NCI-H1048 (cell line): ENCODE data around the gene ITGAX.
"Not testable (repeated sequence)": the region's sequence is repeated elsewhere in the genome, so short reads cannot be mapped to it uniquely, and the experiment has no call there.

Experiments
- DNase-seq: peaks from one replicate; lab custom pipeline; 2025; lab: John Stamatoyannopoulos, UW

ITGAX gene

DNA sequence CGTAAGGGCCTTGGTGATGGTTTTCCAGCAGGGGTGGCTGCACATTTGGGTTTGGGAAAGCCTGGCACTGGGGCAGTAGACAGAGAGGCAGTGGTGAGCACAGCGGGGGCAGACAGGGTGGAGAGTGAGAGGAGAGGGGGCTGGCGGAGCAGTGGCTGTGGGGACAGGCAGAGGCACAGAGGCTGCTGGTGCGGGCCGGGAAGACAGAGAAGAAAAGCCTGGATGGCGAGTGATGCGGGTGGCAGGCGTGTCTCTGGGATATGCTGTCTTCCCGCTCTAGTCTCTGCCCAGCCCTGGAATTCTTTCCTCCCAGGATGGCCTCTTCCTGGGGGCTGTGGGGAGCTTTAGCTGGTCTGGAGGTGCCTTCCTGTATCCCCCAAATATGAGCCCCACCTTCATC, 55.1 kb downstream of the ITGAX start:
- DNase-seq = no peak

DNA sequence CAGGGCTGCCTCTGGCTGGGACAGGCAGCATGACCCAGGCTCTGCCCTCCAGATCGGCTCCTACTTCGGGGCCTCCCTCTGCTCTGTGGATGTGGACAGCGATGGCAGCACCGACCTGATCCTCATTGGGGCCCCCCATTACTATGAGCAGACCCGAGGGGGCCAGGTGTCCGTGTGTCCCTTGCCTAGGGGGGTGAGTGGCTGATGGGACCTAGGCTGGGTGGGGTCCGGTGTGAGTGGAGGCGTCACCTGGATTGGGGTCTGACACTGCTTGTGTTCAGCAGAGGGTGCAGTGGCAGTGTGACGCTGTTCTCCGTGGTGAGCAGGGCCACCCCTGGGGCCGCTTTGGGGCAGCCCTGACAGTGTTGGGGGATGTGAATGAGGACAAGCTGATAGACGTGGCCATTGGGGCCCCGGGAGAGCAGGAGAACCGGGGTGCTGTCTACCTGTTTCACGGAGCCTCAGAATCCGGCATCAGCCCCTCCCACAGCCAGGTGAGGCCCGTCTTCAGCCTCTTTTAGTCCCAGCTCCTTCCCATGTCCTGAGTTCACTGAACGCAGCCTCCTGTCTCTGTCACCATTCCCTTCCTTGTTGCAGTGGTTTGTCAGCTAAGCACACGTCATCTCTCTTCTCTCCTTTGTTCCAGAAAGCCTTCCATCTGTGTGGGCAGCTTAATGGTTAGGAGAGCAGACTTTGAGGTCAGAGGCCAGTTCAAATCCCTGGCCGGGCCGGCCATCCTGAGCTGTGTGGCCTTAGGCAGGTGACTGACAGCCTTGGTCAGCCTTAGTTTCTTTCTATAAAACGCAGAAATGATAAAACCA, 56.3 kb downstream of the ITGAX start:
- no peak for DNase-seq

- no peak for DNase-seq
Measured at GRCh38 chr16:31412750-31413149, 57.8 kb downstream of the ITGAX start.

GRCh38 chr16:31413381-31413780, 58.4 kb downstream of the ITGAX start:
- DNase-seq = no peak

DNA sequence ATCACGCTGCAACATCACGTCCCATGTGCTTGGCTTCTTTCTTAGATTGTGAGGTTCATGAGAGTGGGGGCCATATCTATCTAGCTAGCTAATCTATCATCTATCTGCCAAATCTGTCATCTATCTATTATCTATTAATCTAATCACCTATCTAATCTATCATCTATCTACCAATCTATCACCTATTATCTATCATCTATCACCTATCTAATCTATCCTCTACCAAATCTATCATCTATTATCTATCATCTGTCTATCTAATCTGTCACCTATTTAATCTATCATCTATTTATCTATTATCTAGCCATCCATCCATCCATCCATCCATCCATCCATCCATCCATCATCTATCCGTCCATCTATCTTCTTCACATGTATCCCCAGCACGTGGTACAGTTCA, 59.0 kb downstream of the ITGAX start:
- DNase-seq = no peak

DNA sequence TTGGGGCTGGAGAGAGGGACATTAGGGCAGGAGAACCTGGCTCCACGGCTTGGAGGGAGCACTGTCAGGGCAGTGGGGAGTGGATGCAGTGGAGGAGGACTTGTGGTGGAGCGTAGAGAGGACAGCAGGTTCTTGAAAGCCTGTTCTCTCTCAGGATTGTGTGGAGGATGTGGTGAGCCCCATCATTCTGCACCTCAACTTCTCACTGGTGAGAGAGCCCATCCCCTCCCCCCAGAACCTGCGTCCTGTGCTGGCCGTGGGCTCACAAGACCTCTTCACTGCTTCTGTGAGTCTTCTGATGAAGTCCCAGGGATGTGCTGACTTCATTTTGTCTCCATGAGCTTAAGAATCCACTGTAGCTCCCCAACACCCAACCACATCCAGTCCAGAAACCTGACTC, 59.7 kb downstream of the ITGAX start:
- no peak for DNase-seq

- no peak for DNase-seq
Measured at GRCh38 chr16:31416371-31416770, 61.4 kb downstream of the ITGAX start.

DNA sequence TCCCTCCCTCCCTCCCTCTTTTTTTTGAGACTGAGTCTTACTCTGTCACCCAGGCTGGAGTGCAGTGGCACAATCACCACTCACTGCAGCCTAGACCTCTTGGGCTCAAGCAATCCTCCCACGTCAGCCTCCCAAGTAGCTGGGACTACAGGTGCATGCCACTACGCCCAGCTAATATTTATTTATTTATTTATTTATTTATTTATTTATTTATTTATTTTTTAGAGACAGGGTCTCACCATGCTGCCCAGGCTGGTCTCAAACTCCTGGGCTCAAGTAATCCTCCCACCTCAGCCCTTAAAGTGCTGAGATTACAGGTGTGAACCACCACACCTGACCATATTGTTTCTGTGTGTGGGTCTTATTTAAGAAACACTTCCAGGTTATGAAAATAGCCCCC, 62.1 kb downstream of the ITGAX start:
- DNase-seq = not testable (repeated sequence)

DNA sequence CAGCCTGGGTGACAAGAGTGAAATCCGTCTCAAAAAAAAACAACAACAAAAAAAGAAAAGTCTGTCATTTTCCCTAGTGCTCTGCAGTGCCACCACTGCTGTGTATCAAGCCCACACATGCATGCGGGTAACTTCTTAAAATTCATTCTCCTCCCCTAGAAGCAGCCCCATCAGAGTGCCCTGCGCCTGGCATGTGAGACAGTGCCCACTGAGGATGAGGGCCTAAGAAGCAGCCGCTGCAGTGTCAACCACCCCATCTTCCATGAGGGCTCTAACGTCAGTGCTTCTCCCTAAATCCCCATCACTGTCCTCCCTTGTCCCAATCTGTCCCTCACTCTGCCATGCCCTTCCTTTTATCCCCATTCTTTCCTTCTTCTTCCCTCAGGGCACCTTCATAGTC, 62.9 kb downstream of the ITGAX start:
- DNase-seq = no peak

DNA sequence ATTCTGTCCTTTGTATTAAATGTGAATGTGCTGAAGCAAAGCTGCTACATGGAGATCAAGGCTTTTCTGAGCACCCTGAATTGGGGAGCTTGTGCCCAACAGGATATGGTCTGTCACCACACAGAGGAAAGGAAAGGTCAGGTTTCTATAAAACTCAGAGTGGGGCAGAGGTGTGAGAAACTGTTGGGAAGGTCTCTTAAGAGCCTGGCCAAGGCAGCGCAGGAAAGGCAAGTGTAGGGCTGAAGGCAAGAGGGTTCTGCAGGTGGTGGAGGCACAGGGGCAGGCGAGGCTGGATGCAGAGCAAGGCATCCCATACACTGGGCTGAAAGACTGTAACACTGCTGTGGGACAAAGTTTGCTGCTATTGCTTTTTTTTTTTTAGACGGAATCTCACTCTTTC, 65.1 kb downstream of the ITGAX start:
- no peak for DNase-seq

GRCh38 chr16:31421587-31421986, 66.6 kb downstream of the ITGAX start:
- no peak for DNase-seq

GRCh38 chr16:31423241-31423640, 68.3 kb downstream of the ITGAX start:
- DNase-seq = no peak

- no peak for DNase-seq
Measured at GRCh38 chr16:31423801-31424200, 68.8 kb downstream of the ITGAX start.

DNA sequence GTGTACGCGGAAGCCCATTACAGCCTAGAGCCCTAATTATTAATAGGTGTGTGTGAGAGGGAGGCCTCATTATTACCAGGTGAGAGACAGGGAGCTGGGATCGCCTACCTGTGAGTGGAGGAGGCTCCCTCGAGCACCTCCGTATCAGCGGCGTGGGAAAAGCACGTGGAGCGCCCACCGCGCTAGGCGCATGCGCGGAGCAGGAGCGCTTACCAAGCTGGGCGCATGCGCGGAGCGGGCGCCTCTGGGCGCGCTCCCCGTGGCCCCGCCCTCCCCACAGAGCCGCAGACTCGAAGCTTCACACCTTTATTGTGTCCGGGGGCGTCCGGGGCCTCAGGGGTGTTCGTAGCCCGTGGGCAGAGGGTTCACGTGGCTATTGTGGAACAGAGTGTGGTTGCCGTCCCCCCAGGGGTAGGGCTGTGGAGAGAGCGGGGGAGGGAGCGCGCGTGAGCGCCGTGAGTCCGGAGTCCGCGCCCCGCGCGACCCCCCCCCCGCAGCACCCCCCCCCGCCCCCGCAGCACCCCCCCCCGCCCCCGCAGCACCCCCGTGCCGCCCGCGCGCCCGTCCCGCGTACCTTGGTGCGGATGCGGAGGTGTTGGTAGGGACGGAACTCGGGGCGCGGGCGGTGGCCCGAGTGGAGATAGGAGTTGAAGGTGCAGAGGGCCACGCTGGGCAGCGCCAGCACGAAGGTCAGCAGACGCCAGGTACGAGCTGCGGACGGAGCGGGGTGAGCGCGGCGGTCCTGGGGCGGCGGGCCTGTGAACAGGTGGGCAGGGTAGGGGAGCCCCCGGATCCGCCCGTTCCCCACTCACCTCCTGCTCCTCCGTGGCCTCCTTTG, 72.7 kb downstream of the ITGAX start:
- DNase-seq = no peak

DNA sequence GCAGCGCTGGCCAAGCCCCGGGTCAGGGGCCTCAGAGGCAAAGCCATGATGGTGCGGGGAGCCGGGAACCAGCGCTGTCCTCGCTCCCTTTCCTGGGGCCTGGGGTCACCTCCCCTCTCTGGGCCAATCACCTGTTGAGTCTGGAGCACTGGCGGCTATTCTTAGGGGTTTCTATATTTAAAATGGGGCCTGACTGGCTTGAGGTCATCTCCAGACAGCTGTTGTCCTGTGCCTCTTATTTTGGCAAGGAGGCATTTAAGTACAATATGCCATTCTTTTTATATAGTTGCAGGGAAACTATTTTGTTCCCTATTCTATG, 73.3 kb downstream of the ITGAX start, which contains the start of gene COX6A2:
Gene COX6A2, minus strand, starts transcription at position 82 of the 319 bp plus-strand sequence. Its CDS starts 35 bp downstream, at position 47.
- no peak for DNase-seq

DNA sequence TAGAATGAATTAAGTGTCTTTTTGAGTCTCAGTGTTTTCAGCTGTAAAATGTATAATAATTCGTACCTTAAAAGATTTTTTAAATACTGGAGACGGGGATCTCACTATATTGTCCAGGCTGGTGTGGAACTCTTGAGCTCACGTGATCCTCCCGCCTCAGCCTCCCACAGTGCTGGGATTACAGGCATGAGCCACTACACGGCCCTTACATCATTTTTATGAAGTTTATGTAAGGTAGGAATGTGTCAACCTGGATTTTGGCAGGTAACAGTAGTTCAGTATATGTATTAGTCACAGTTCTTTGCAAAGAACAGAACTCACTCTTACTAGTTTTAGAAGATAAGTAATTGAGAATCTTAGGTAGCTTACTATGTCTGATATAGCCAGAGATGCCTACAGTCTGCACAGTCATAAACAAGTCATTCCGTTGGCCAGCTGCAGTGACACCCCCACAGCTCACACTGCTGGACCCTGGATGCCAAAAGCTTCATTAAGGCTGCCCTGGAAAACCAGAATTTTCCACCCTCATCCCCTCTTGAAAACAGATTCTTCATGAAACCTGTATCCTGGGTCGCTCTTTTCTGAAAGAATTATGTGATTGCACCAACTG, 73.8 kb downstream of the ITGAX start:
- DNase-seq = no peak

- no peak for DNase-seq
Measured at GRCh38 chr16:31429314-31429713, 74.3 kb downstream of the ITGAX start.

GRCh38 chr16:31429796-31430195, 74.8 kb downstream of the ITGAX start:
- no peak for DNase-seq

- DNase-seq = no peak
Measured at GRCh38 chr16:31430380-31431052, 75.5 kb downstream of the ITGAX start.
